LoVo (cell line): Measurements from ENCODE around the gene SDHAF3.

ENCODE experiments used
- DNase-seq: peaks from one replicate; pipeline ENCODE4 v3.0.0-alpha.2; 2016; ENCODE audit warnings: low spot score

The SDHAF3 gene

GRCh38 chr7:97219237-97219636 is 101.7 kb downstream of the SDHAF3 start:
- no peak for DNase-seq

GRCh38 chr7:97224316-97224715 is 106.8 kb downstream of the SDHAF3 start:
- DNase-seq, result no peak

- no peak for DNase-seq
Measured at GRCh38 chr7:97226541-97226940, 109.0 kb downstream of the SDHAF3 start.
